ENCODE results near the gene PADI3.

Gene PADI3

DNA sequence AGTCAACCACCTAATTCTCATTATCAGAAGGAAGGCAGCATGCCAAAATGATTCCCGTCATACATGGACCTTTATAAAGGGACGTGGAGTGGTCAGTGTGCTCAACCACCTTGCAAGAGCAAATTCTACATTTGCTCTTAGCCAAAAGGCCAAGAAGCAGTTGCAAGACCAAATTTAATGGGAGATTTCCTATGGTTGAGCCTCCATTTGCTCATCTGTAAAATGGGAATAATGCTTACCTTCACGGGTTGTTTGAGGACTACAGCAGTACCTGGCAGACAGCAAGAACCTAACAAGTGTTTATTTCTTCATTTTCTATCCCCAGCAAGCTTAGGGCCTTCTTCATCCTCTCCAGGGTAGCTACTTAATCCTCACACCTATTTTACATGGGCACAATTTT, 41.7 kb downstream of the PADI3 start:
- H3K27me3 Mint-ChIP-seq = peaks cover 46% of the 10 kb centered on the region
- no peaks in the 10 kb centered on the region for H3K9me3 Mint-ChIP-seq
- H3K27ac Mint-ChIP-seq (ENCODE audit: low read depth) = no peak overlapping the region
- H3K4me3 Mint-ChIP-seq = no peak overlapping the region
- H3K36me3 Mint-ChIP-seq (ENCODE audit: insufficient read depth) = no peaks in the 10 kb centered on the region
- H3K4me1 Mint-ChIP-seq = no peaks in the 10 kb centered on the region
- DNase-seq (ENCODE audit: low spot score in 2 of 2) = no peak
- ATAC-seq (replicated peaks; ENCODE audit: extremely low read depth, poor library complexity, severe bottlenecking) = no peak

DNA sequence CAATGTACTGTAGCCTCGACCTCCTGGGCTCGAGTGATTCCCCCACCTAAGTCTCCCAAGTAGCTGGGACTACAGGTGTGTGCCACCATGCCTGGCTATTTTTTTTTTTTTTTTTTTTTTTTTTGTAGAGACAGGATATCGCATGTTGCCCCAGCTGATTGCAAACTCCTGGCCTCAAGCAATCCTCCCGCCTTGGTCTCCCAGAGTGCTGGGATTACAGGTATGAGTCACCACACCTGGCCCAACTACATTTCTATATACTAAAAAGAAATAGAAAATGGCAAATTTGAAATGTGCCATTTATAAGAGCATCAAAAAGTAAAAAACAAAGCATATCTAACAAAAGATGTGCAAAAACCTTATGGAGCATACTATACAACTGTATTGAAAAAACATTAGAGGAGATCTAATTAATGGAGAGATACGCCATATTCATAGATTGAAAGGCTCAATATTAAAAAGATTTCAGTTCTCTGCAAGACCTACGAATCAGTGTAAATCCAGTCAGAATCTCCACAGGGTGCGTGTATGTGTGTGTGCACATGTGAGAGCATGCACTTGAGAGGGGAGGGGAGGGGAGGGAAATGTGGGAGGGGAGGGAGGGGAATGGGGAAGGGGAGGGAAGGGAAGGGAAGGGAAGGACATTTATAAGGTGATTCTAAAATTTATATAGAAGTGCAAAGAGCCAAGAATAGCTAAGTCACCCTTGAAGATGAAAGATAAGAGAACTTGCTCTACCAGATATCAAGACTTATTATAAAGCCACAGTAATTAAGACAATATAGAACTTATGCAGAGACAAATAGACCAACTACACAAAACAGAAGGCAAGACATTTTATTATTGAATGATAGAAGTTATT, 43.6 kb downstream of the PADI3 start:
- Mint-ChIP-seq H3K4me1 (no peaks in the 10 kb centered on the region), H3K36me3 (ENCODE audit: insufficient read depth) (no peaks in the 10 kb centered on the region), H3K27me3 (peaks cover 54% of the 10 kb centered on the region), H3K27ac (ENCODE audit: low read depth) (no peak overlapping the region), H3K9me3 (no peaks in the 10 kb centered on the region), H3K4me3 (no peak overlapping the region)
- DNase-seq (ENCODE audit: low spot score in 2 of 2) = no peak
- ATAC-seq (replicated peaks; ENCODE audit: extremely low read depth, poor library complexity, severe bottlenecking) = no peak

- Mint-ChIP-seq H3K4me1 (no peaks in the 10 kb centered on the region), H3K36me3 (ENCODE audit: insufficient read depth) (no peaks in the 10 kb centered on the region), H3K27ac (ENCODE audit: low read depth) (no peak overlapping the region), H3K27me3 (peaks cover 66% of the 10 kb centered on the region), H3K9me3 (no peaks in the 10 kb centered on the region), H3K4me3 (no peak overlapping the region)
- ATAC-seq (replicated peaks; ENCODE audit: extremely low read depth, poor library complexity, severe bottlenecking) (no peak), DNase-seq (ENCODE audit: low spot score in 2 of 2) (no peak)
These were observed 45.0 kb downstream of the PADI3 start for GRCh38 chr1:17293681-17294425.

DNA sequence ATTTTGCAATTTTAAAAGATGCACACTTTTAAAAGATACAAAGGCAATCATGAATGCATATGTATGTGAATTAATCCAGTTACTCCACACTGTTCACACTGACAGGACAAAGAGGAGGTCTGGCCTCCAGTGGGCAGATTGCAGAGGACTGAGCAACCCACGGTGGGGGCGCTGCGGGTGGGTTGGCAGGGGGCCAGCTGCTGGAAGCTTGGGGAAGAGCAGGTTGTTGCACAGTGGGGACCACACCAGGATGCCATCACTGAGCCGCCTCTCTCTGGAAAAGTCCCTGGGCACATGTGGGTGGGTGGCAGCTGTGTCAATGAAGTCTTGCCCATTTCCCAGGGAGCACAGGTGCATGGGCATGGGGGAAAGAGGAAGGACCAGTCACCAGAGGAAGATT, 46.4 kb downstream of the PADI3 start:
- no peaks in the 10 kb centered on the region for H3K4me1 Mint-ChIP-seq
- peaks cover 76% of the 10 kb centered on the region for H3K27me3 Mint-ChIP-seq
- no peaks in the 10 kb centered on the region for H3K9me3 Mint-ChIP-seq
- H3K27ac Mint-ChIP-seq (ENCODE audit: low read depth) = no peak overlapping the region
- no peak overlapping the region for H3K4me3 Mint-ChIP-seq
- no peaks in the 10 kb centered on the region for H3K36me3 Mint-ChIP-seq (ENCODE audit: insufficient read depth)
- ATAC-seq (replicated peaks; ENCODE audit: extremely low read depth, poor library complexity, severe bottlenecking) (no peak), DNase-seq (ENCODE audit: low spot score in 2 of 2) (no peak)

GRCh38 chr1:17296086-17296485, 47.2 kb downstream of the PADI3 start:
- H3K9me3 Mint-ChIP-seq = no peaks in the 10 kb centered on the region
- H3K27me3 Mint-ChIP-seq = peaks cover 68% of the 10 kb centered on the region
- H3K27ac Mint-ChIP-seq (ENCODE audit: low read depth) = no peak overlapping the region
- no peak overlapping the region for H3K4me3 Mint-ChIP-seq
- no peaks in the 10 kb centered on the region for H3K36me3 Mint-ChIP-seq (ENCODE audit: insufficient read depth)
- H3K4me1 Mint-ChIP-seq = no peaks in the 10 kb centered on the region
- no peak for ATAC-seq (replicated peaks; ENCODE audit: extremely low read depth, poor library complexity, severe bottlenecking)
- DNase-seq (ENCODE audit: low spot score in 2 of 2) = no peak

DNA sequence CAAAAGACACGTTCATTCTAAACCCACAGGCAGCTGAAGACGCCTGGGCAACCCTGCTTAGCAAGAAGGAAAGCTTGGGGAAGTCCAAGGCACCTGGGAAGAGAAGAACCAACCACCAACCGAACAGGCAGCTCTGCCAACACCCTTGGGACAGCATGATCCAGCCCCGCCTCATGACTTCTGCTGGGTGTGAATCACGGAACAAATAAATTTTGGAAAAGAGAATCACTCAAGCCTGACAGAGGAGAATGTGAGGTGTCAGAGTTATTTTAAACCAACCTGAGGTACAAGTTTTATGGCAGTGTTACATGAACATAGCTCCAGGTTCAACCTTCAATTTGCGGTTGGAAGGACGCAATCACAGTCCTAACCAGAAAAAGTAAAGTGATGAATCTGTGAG, 49.1 kb downstream of the PADI3 start:
- H3K27me3 Mint-ChIP-seq = peaks cover 66% of the 10 kb centered on the region
- ATAC-seq (replicated peaks; ENCODE audit: extremely low read depth, poor library complexity, severe bottlenecking) (no peak), DNase-seq (ENCODE audit: low spot score in 2 of 2) (no peak)
- peaks cover 12% of the 10 kb centered on the region for H3K9me3 Mint-ChIP-seq
- no peaks in the 10 kb centered on the region for H3K36me3 Mint-ChIP-seq (ENCODE audit: insufficient read depth)
- H3K4me1 Mint-ChIP-seq = no peaks in the 10 kb centered on the region
- H3K4me3 Mint-ChIP-seq = no peak overlapping the region
- no peak overlapping the region for H3K27ac Mint-ChIP-seq (ENCODE audit: low read depth)

- Mint-ChIP-seq H3K4me3 (no peak overlapping the region), H3K4me1 (no peaks in the 10 kb centered on the region), H3K27me3 (peaks cover 44% of the 10 kb centered on the region), H3K9me3 (peaks cover 13% of the 10 kb centered on the region), H3K36me3 (ENCODE audit: insufficient read depth) (no peaks in the 10 kb centered on the region), H3K27ac (ENCODE audit: low read depth) (no peak overlapping the region)
- DNase-seq (ENCODE audit: low spot score in 2 of 2) (no peak), ATAC-seq (replicated peaks; ENCODE audit: extremely low read depth, poor library complexity, severe bottlenecking) (no peak)
These were observed 52.9 kb downstream of the PADI3 start for GRCh38 chr1:17301767-17302166.

GRCh38 chr1:17304151-17304825, 55.4 kb downstream of the PADI3 start:
- H3K4me3 Mint-ChIP-seq = no peak overlapping the region
- peaks cover 13% of the 10 kb centered on the region for H3K9me3 Mint-ChIP-seq
- DNase-seq (ENCODE audit: low spot score in 2 of 2) (no peak), ATAC-seq (replicated peaks; ENCODE audit: extremely low read depth, poor library complexity, severe bottlenecking) (no peak)
- H3K27me3 Mint-ChIP-seq = peaks cover 45% of the 10 kb centered on the region
- no peak overlapping the region for H3K27ac Mint-ChIP-seq (ENCODE audit: low read depth)
- no peaks in the 10 kb centered on the region for H3K36me3 Mint-ChIP-seq (ENCODE audit: insufficient read depth)
- no peaks in the 10 kb centered on the region for H3K4me1 Mint-ChIP-seq

DNA sequence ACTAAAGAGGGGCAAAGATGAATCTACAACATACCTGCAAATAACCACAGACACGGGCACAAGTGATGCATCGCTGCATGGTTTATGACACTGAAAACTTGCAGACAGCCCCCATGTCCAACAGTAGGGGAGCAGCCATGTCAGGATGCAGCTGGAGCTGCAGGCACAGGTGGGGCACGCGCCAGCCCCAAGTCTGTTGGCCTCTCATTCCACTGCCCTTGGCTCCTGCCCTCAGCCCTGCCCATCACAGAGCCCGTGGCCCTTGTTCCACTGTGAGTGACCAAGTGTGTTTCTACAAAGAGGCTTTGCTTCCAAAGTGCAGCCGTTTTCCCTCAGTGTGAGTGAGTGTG, 55.9 kb downstream of the PADI3 start:
- Mint-ChIP-seq H3K27me3 (peaks cover 45% of the 10 kb centered on the region), H3K4me1 (no peaks in the 10 kb centered on the region), H3K4me3 (no peak overlapping the region), H3K36me3 (ENCODE audit: insufficient read depth) (no peaks in the 10 kb centered on the region), H3K27ac (ENCODE audit: low read depth) (no peak overlapping the region), H3K9me3 (peaks cover 13% of the 10 kb centered on the region)
- DNase-seq (ENCODE audit: low spot score in 2 of 2) = no peak
- no peak for ATAC-seq (replicated peaks; ENCODE audit: extremely low read depth, poor library complexity, severe bottlenecking)

DNA sequence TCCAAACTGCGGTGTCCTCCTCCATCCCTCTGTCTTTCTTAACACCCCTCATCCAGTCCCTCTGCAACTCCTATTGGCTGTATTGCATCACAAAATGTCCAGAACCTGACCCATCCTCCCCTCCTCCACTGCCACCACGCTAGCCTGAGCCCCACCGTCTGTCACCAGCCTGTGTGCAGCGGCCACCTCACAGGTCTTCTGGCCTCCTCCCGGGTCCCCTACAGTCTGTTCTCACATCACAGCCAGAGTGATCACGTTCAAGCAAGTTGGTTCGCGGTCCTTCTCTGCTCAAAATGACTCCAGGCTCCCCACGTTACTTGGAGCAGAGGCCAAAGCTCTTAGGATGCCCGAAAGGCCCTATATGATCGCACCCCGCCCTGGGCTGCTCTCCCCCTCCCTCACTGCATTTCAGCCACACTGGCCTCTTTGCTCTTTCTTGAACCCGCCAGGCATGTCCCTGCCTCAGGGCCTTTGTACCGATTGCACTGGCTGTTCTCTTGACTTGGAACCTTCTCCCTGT, 56.7 kb downstream of the PADI3 start:
- Mint-ChIP-seq H3K4me3 (no peak overlapping the region), H3K4me1 (no peaks in the 10 kb centered on the region), H3K27ac (ENCODE audit: low read depth) (no peak overlapping the region), H3K36me3 (ENCODE audit: insufficient read depth) (no peaks in the 10 kb centered on the region), H3K9me3 (peaks cover 13% of the 10 kb centered on the region), H3K27me3 (peaks cover 53% of the 10 kb centered on the region)
- ATAC-seq (replicated peaks; ENCODE audit: extremely low read depth, poor library complexity, severe bottlenecking) = no peak
- DNase-seq (ENCODE audit: low spot score in 2 of 2) = no peak

- no peak overlapping the region for H3K27ac Mint-ChIP-seq (ENCODE audit: low read depth)
- H3K4me3 Mint-ChIP-seq = no peak overlapping the region
- DNase-seq (ENCODE audit: low spot score in 2 of 2) (no peak), ATAC-seq (replicated peaks; ENCODE audit: extremely low read depth, poor library complexity, severe bottlenecking) (no peak)
- no peaks in the 10 kb centered on the region for H3K36me3 Mint-ChIP-seq (ENCODE audit: insufficient read depth)
- H3K27me3 Mint-ChIP-seq = peaks cover 54% of the 10 kb centered on the region
- H3K9me3 Mint-ChIP-seq = peaks cover 13% of the 10 kb centered on the region
- no peaks in the 10 kb centered on the region for H3K4me1 Mint-ChIP-seq
These were observed 57.5 kb downstream of the PADI3 start for GRCh38 chr1:17306407-17306806.

DNA sequence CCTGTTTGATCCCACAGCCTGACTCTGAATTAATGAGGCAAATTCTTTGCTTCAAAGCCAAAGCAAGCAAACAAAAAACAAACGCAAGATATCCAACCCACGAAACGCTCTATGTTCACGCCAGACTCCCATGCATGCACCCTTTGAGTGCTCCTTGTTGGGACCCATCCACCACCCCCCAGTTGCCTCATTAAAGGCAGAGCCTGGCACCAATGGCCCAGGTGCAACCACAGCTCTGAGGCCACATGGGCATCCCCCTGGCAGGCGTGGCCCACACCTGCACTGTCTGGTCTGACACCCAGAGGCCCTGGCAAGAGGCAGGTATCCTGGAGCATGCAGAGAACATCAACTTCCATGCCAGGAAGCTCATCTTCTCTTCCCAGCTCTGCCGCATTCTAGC, 58.0 kb downstream of the PADI3 start:
- DNase-seq (ENCODE audit: low spot score in 2 of 2) (no peak), ATAC-seq (replicated peaks; ENCODE audit: extremely low read depth, poor library complexity, severe bottlenecking) (no peak)
- no peaks in the 10 kb centered on the region for H3K36me3 Mint-ChIP-seq (ENCODE audit: insufficient read depth)
- no peak overlapping the region for H3K4me3 Mint-ChIP-seq
- peaks cover 10% of the 10 kb centered on the region for H3K9me3 Mint-ChIP-seq
- no peak overlapping the region for H3K27ac Mint-ChIP-seq (ENCODE audit: low read depth)
- peaks cover 55% of the 10 kb centered on the region for H3K27me3 Mint-ChIP-seq
- no peaks in the 10 kb centered on the region for H3K4me1 Mint-ChIP-seq

All from central memory CD8-positive, alpha-beta T cell (primary cell).